HL-60 (cell line): Measurements from ENCODE around the gene TXLNA.

ENCODE experiments used
- GABPA ChIP-seq: IDR thresholded peaks from 2 replicates; pipeline ENCODE4 v1.6.1; 2012; ENCODE audit warnings: low read depth
- POLR2AphosphoS5 ChIP-seq: IDR thresholded peaks from 2 replicates; pipeline ENCODE4 v1.6.1; 2012; ENCODE audit warnings: low read depth
- TF ChIP-seq, protein P1 (sequence below): IDR thresholded peaks from one replicate; pipeline ENCODE4 v1.5.1; 2011; ENCODE audit warnings: low read length, control low read depth, inconsistent platforms; ENCODE audit not compliant: insufficient read depth
- TF ChIP-seq, protein P2 (sequence below): IDR thresholded peaks from 2 replicates; pipeline ENCODE4 v1.6.1; 2012; ENCODE audit warnings: low read depth; ENCODE audit not compliant: insufficient replicate concordance

DNA sequence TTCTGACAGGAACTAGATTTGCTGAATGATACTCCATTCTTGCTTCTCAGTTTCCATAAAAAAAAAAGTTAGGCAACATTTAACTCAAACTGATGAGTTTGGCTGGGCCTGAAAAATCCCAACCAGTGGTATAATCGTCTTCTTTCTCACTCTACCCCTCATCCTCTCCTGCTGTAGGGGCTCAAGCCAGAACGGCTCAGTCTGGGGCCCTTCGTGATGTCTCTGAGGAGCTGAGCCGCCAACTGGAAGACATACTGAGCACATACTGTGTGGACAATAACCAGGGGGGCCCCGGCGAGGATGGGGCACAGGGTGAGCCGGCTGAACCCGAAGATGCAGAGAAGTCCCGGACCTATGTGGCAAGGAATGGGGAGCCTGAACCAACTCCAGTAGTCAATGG is 1.6 kb downstream of the TXLNA start:
- TF ChIP-seq, protein P1, sequence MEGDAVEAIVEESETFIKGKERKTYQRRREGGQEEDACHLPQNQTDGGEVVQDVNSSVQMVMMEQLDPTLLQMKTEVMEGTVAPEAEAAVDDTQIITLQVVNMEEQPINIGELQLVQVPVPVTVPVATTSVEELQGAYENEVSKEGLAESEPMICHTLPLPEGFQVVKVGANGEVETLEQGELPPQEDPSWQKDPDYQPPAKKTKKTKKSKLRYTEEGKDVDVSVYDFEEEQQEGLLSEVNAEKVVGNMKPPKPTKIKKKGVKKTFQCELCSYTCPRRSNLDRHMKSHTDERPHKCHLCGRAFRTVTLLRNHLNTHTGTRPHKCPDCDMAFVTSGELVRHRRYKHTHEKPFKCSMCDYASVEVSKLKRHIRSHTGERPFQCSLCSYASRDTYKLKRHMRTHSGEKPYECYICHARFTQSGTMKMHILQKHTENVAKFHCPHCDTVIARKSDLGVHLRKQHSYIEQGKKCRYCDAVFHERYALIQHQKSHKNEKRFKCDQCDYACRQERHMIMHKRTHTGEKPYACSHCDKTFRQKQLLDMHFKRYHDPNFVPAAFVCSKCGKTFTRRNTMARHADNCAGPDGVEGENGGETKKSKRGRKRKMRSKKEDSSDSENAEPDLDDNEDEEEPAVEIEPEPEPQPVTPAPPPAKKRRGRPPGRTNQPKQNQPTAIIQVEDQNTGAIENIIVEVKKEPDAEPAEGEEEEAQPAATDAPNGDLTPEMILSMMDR: no peak
- TF ChIP-seq POLR2AphosphoS5 (no peak), GABPA (no peak)
- TF ChIP-seq, protein P2, sequence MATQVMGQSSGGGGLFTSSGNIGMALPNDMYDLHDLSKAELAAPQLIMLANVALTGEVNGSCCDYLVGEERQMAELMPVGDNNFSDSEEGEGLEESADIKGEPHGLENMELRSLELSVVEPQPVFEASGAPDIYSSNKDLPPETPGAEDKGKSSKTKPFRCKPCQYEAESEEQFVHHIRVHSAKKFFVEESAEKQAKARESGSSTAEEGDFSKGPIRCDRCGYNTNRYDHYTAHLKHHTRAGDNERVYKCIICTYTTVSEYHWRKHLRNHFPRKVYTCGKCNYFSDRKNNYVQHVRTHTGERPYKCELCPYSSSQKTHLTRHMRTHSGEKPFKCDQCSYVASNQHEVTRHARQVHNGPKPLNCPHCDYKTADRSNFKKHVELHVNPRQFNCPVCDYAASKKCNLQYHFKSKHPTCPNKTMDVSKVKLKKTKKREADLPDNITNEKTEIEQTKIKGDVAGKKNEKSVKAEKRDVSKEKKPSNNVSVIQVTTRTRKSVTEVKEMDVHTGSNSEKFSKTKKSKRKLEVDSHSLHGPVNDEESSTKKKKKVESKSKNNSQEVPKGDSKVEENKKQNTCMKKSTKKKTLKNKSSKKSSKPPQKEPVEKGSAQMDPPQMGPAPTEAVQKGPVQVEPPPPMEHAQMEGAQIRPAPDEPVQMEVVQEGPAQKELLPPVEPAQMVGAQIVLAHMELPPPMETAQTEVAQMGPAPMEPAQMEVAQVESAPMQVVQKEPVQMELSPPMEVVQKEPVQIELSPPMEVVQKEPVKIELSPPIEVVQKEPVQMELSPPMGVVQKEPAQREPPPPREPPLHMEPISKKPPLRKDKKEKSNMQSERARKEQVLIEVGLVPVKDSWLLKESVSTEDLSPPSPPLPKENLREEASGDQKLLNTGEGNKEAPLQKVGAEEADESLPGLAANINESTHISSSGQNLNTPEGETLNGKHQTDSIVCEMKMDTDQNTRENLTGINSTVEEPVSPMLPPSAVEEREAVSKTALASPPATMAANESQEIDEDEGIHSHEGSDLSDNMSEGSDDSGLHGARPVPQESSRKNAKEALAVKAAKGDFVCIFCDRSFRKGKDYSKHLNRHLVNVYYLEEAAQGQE: no peak
